GM12873 (cell line): ENCODE data around the gene ARHGAP26.

Experiments
- CTCF ChIP-seq: IDR thresholded peaks from 2 replicates; pipeline ENCODE4 v1.5.1; 2012; ENCODE audit warnings: low read depth, mild to moderate bottlenecking, moderate library complexity, low read length, control low read depth; ENCODE audit not compliant: insufficient read depth; ENCODE audit errors: missing control alignments

ARHGAP26 gene

GRCh38 chr5:143124593-143124992, 354.4 kb downstream of the ARHGAP26 start:
- TF ChIP-seq CTCF, result peak; percentile 19

GRCh38 chr5:143126174-143127019, 356.2 kb downstream of the ARHGAP26 start:
- no peak for TF ChIP-seq CTCF

- TF ChIP-seq CTCF, result peak; percentile 9
Measured at GRCh38 chr5:143128412-143129071, 358.4 kb downstream of the ARHGAP26 start.

- TF ChIP-seq CTCF, result no peak
Measured at GRCh38 chr5:143129203-143129602, 359.0 kb downstream of the ARHGAP26 start.

GRCh38 chr5:143129910-143130612, 359.9 kb downstream of the ARHGAP26 start:
- TF ChIP-seq CTCF, result no peak

- no peak for TF ChIP-seq CTCF
Measured at GRCh38 chr5:143130613-143131305, 360.6 kb downstream of the ARHGAP26 start.
